ENCODE data around the gene ZFPM1.

DNA sequence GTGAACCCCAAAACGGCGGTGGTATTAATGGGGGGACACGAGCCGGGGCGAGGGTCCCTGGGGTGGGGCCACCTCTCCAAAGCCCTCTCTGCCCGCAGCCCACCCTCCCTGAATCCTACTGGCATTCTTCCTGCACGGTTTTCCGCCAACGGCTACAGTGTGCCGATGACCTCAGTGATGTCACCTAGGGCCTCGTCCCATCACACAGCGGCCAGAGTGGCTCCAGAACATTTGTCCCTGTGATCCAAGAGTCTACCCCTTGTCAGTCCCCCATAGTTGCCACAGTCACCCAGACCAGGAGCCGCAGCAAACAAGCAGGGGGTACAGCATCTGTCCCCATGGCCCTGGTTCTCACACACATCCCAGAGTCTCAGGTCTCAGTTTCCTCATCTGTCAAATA is 13.9 kb downstream of the ZFPM1 start:
- no peak for TF ChIP-seq POLR2A (IDR thresholded peaks at IDR 0.05)
- TF ChIP-seq, protein P1, sequence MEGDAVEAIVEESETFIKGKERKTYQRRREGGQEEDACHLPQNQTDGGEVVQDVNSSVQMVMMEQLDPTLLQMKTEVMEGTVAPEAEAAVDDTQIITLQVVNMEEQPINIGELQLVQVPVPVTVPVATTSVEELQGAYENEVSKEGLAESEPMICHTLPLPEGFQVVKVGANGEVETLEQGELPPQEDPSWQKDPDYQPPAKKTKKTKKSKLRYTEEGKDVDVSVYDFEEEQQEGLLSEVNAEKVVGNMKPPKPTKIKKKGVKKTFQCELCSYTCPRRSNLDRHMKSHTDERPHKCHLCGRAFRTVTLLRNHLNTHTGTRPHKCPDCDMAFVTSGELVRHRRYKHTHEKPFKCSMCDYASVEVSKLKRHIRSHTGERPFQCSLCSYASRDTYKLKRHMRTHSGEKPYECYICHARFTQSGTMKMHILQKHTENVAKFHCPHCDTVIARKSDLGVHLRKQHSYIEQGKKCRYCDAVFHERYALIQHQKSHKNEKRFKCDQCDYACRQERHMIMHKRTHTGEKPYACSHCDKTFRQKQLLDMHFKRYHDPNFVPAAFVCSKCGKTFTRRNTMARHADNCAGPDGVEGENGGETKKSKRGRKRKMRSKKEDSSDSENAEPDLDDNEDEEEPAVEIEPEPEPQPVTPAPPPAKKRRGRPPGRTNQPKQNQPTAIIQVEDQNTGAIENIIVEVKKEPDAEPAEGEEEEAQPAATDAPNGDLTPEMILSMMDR (IDR thresholded peaks at IDR 0.05 in 4 of 5, conservative IDR thresholded peaks at IDR 0.05 in 1 of 5): no peak
